K562 treated with DMSO at 1 percent for 24 hours (cell line): ENCODE results near the gene CSNK1G2. TPM values are rescaled to one million over a fixed set of nuclear protein-coding genes. Genes with fewer than 3 reads are reported as not detected.

Experiments used
- total RNA-seq: library from RNA; unstranded; fragments of 300-600 nt; gene quantifications from 2 replicates; pipeline ENCODE4 v1.2.3, GENCODE V29; 2022; ENCODE audit warnings: low read depth; ENCODE audit not compliant: insufficient read depth

CSNK1G2 gene
- total RNA-seq: 107 and 137 TPM in 2 replicates

GRCh38 chr19:1941146-1942077 lies at the start of gene CSNK1G2:
Gene CSNK1G2 (plus strand): TSS chr19:1941172. CDS start chr19:1969773, 28,601 bp downstream.

GRCh38 chr19:1905110-1905862 lies 35.7 kb upstream of the CSNK1G2 start, which contains the start of the genes ADAT3 and SCAMP4:
Gene ADAT3 (plus strand): TSS chr19:1905399. CDS start chr19:1912048, 6,649 bp downstream.
Gene SCAMP4 (plus strand): TSS chr19:1905399. CDS start chr19:1915020, 9,621 bp downstream.

DNA sequence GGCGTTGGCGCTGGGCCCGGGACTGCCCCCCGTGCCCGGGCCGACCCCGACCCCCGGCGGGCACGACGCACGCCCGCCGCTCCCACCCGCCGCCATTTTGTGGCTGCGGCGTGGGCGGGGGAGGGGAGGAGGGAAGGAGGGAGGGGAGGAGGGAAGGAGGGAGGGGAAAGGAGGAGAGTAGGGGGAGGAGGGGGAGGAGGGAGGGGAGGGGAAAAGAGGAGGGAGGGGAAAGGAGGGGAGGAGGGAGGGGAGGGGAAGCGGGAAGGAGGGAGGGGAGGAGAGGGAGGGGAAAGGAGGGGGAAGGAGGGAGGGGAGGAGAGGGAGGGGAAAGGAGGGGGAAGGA lies 74.6 kb downstream of the CSNK1G2 start, which contains the start of gene BTBD2:
Gene BTBD2, minus strand, starts transcription at position 107 of the 343 bp plus-strand sequence. Its CDS starts 11 bp downstream, at position 96.

Other genes starting within 250 kb of the CSNK1G2 start
- not detected in 2 replicates for gene ONECUT3, start 187.7 kb upstream of the CSNK1G2 start, total RNA-seq
- gene ATP8B3, start 128.9 kb upstream of the CSNK1G2 start, total RNA-seq: 4.3 and 5.2 TPM in 2 replicates
- gene REXO1, start 92.7 kb upstream of the CSNK1G2 start, total RNA-seq: 37.0 and 38.1 TPM in 2 replicates
- 24.2 and 32.4 TPM in 2 replicates for gene KLF16, start 77.6 kb upstream of the CSNK1G2 start, total RNA-seq
- 230 and 249 TPM in 2 replicates for gene ABHD17A, start 55.7 kb upstream of the CSNK1G2 start, total RNA-seq
- gene ADAT3, start 35.8 kb upstream of the CSNK1G2 start, total RNA-seq: 29.8 and 34.6 TPM in 2 replicates
- 71.3 and 85.5 TPM in 2 replicates for gene SCAMP4, start 35.8 kb upstream of the CSNK1G2 start, total RNA-seq
- 117 and 126 TPM in 2 replicates for gene BTBD2, start 74.5 kb downstream of the CSNK1G2 start, total RNA-seq
- 395 and 452 TPM in 2 replicates for gene MKNK2, start 110.1 kb downstream of the CSNK1G2 start, total RNA-seq
- gene MOB3A, start 155.2 kb downstream of the CSNK1G2 start, total RNA-seq: 16.0 and 19.2 TPM in 2 replicates
- gene IZUMO4, start 155.7 kb downstream of the CSNK1G2 start, total RNA-seq: 1.2 and 1.5 TPM in 2 replicates
- 126 and 128 TPM in 2 replicates for gene AP3D1, start 210.4 kb downstream of the CSNK1G2 start, total RNA-seq
- 44.4 and 47.7 TPM in 2 replicates for gene DOT1L, start 222.8 kb downstream of the CSNK1G2 start, total RNA-seq